HG02885 (cell line): ENCODE data around the gene B4GALNT4.
"Not testable (repeated sequence)": the region's sequence is repeated elsewhere in the genome, so short reads cannot be mapped to it uniquely, and the experiment has no call there.

ENCODE experiments used
- ATAC-seq: cut with Tn5 transposase; IDR thresholded peaks from one replicate; pipeline ENCODE4 v1.9.1; 2021; ENCODE audit warnings: mild to moderate bottlenecking; ENCODE audit not compliant: unreplicated experiment, poor library complexity

The B4GALNT4 gene, protein sequence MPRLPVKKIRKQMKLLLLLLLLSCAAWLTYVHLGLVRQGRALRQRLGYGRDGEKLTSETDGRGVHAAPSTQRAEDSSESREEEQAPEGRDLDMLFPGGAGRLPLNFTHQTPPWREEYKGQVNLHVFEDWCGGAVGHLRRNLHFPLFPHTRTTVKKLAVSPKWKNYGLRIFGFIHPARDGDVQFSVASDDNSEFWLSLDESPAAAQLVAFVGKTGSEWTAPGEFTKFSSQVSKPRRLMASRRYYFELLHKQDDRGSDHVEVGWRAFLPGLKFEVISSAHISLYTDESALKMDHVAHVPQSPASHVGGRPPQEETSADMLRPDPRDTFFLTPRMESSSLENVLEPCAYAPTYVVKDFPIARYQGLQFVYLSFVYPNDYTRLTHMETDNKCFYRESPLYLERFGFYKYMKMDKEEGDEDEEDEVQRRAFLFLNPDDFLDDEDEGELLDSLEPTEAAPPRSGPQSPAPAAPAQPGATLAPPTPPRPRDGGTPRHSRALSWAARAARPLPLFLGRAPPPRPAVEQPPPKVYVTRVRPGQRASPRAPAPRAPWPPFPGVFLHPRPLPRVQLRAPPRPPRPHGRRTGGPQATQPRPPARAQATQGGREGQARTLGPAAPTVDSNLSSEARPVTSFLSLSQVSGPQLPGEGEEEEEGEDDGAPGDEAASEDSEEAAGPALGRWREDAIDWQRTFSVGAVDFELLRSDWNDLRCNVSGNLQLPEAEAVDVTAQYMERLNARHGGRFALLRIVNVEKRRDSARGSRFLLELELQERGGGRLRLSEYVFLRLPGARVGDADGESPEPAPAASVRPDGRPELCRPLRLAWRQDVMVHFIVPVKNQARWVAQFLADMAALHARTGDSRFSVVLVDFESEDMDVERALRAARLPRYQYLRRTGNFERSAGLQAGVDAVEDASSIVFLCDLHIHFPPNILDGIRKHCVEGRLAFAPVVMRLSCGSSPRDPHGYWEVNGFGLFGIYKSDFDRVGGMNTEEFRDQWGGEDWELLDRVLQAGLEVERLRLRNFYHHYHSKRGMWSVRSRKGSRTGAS

DNA sequence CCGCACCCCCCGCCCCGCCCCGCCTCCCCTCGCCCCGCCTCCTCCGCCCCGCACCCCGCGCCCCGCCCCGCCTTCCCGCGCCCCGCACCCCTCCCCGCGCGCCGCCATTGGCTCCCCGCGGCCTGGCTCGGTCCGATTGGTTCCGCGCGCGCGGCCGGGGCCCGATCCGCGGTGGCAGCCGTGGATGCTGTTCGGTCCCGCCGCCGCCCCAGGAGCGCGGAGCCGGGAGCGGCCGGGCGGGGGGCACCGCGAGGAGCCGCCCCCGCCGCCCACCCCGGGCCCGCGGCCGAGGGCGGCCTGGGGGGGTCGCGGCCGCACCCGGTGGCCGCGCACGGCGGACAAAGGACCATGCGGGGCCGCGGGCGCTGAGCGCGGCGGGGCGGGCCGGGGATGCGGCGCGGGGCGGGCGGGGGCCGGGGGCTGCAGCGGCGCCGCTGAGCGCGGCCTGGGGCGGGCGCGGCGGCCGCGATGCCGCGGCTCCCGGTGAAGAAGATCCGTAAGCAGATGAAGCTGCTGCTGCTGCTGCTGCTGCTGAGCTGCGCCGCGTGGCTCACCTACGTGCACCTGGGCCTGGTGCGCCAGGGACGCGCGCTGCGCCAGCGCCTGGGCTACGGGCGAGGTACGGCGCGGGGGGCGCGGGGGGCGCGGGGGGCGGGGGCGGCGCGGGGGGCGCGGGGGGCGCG lies at the start of gene B4GALNT4:
Gene B4GALNT4 (plus strand): TSS at position 164 of the 683 bp plus-strand sequence. CDS start 305 bp downstream, at position 469.
- no peak for ATAC-seq

DNA sequence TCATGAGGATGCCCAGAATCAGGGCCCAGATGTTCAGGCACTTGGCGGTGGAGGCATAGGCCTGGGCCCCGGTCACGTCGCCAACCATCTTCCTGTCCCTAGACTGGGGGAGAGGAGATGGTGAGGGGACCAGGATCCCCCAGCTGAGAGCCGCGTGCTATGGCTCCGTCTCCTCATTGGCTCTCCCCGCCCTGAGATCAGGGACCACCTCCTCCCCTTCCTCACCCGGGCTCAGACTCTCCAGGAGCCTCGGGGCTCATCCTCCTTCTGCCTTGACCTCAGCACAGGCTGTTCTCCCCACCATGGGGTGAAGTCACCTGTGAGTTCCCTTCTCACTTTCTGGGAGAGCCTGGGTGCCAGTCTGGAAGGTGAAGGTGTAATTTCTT lies 49.4 kb upstream of the B4GALNT4 start:
- not testable (repeated sequence) for ATAC-seq

DNA sequence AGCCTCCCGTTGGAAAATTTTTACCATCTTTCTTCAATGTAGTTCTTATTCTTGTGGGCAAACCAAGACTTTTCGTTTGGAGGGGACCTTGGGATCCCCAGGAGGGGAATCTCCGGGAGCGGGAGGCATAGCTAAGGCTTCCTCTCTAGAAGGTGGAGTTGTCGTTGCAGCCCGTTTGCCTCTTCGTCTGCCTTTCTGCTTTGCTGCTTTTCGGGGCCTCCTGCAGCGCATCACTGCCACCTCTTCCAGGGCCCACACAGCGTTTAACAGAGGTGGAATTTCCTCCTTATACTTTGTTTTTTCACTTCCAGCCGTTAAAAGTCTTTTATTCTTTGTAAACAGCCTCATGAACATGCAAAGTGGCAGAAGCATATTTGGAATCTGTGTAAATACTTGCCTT lies 45.1 kb upstream of the B4GALNT4 start:
- no peak for ATAC-seq

DNA sequence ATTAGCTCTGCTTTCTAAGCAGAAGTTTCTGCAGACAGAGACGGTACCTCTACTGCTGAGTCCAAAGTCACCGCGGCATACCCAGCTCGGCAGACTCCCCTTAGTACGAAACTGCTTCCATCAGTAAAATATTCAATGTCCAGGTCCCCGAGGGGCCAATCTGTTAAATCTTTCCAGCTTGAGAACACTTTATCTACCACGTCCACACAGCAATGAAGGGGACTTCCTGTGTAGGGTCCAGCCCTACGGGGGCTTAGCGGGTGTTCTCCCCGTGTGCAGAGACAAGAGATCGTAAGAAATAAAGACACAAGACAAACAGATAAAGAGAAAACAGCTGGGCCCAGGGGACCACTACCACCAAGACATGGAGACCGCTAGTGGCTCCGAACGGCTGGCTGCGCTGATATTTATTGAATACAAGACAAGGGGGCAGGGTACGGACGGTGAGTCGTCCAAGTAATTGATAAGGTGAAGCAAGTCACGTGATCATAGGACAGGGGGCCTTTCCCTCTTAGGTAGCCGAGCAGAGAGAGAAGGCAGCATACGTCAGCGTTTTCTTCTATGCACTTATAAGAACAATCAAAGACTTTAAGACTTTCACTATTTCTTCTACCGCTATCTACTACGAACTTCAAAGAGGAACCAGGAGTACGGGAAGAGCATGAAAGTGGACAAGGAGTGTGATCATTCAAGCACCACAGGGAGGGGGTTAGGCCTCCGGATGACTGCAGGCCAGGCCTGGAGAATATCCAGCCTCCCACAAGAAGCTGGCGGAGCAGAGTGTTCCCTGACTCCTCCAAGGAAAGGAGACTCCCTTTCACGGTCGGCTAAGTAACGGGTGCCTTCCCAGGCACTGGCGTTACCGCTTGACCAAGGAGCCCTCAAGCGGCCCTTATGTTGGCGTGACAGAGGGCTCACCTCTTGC lies 44.4 kb upstream of the B4GALNT4 start:
- not testable (repeated sequence) for ATAC-seq

DNA sequence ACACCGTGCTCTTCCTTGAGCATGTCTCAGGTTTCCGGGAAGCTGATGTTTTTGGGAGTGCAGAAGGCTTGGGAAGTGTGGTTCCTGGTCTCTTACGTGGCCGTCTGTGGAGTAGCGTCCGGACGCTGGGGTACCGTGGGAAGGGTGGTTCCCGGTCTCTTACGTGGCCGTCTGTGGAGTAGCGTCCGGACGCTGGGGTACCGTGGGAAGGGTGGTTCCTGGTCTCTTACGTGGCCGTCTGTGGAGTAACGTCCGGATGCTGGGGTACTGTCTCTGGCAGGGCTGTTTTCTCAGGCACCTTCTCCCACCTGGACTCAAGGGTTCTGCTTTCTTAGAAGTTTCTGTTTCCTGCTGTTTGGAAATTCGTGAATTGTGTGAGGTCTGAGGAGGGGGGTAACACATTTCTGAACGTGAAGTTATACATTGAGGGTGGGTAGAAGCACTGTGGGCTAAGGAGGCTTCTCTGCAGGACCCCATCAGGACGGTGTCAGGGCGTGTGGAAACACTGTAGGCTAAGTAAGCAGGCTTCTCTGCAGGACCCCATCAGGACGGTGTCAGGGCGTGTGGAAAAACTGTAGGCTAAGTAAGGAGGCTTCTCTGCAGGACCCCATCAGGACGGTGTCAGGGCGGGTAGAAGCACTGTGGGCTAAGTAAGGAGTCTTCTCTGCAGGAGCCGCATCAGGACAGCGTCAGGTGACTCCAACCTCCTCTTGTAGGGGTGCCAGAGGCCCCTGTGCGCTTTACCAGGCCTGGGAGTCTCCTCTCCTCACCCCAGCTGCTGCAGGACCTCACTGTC lies 43.3 kb upstream of the B4GALNT4 start:
- no peak for ATAC-seq

DNA sequence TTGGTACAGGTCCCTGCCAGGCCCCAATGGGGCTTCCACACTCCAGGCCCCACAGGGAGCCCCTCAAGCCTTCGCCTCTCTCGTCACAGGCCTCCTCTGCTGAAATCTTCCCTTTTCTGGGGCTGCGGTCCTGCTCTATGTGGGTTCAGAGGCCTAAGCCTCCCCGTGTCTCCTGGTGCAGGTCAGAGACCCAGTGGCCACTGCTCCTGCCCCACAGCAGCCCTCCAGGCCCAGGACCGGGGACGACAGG lies 42.8 kb upstream of the B4GALNT4 start:
- ATAC-seq, result no peak

DNA sequence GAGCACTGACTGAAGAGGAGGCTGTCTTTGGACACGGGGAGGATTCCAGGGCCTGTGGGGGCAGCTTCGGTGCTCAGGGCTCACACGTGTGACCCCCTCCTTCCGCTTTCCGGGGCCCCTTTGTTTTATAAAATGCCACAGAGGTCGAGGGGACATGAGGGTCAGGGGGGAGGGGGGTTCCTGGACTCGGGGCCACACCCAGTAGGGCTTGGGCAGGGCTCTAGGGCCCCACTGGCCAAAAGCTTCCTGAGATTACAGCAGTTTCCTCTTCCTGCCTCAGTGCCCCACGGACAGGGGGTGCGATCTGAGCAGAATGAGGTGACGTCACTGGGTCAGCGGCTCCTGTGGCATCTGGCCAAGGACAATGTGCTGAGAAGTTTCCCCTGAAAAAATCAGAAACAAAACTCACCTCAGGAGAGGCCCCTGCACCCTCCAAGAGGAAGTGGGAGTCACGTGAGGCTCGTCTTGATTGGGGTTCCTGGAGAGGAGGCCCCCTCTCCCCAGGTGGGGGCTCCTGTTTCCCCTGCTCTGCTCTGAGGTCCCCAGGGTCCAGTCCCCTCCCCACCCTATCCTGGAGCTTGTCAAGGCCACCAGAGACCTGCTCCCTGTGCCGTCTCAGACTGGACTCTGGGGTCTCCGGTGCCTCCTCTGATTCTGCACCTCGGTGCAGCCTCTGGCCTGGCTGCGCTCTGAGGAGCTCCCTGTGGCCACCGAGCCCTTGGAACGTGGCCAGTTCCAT lies 42.3 kb upstream of the B4GALNT4 start:
- ATAC-seq, result no peak

DNA sequence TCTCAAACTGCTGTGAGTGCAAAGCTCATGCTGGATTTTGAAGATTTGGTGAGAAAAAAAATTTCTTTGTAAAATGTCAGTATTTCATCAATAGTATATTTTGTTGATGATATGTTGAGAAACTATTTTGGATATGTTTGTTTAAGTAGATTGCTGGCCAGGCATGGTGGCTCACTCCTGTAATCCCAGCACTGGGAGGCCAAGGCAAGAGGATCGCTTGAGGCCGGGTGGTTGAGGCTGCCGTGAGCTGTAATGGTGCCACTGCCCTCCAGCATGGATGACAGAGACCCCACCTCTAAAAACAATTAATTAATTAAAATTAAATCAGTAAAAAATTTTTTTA lies 41.7 kb upstream of the B4GALNT4 start:
- no peak for ATAC-seq

DNA sequence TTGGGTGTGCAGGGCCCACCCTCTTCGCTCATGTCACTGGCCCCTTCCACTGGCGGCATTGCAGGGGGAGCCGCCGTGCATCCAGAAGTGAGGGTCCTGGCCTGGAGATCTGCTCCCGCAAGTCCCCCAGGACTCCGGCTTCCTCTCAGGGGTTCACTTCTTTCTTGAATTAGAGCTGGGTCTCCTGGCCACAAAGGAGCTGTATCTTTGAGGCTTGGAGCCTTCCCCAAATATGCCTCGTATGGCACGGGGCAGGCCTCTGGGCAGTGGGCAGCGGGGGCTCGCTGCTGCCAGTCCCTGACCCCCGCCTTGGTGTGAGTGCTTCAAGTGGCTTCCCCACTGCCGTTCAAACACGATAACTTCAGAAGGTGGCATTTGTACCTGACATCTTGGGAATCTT lies 41.3 kb upstream of the B4GALNT4 start:
- ATAC-seq, result no peak

DNA sequence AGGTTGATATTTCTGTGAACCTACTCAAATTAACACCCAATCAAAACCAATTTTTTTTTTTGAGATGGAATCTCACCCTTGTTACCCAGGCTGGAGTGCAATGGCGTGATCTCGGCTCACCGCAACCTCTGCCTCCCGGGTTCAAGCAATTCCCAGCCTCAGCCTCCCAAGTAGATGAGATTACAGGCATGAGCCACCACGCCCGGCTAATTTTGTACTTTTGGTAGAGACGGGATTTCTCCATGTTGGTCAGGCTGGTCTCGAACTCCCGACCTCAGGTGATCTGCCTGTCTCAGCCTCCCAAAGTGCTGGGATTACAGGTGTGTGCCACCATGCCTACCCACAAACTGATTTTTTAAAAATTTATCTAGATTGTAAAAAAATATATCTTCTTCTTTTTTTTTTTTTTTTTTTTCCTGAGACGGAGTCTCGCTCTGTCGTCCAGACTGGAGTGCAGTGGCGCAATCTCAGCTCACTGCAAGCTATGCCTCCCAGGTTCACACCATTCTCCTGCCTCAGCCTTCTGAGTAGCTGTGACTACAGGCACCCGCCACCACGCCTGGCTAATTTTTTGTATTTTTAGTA lies 40.7 kb upstream of the B4GALNT4 start:
- not testable (repeated sequence) for ATAC-seq

DNA sequence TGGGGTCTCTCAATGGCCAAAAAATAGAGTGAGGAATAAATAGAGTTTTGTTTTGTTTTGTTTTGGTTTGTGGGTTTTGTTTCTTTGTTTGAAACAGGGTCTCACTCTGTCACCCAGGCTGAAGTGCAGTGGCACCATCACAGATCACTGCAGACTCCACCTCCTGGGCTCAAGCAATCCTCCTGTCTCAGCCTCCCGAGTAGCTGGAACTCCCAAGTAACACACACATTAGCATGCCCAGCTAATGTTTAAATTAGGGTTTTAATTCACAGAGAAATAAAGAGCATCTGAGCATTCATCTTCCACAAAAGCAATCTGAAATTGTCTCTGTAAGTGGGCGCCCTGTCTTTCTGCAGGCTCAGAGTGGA lies 39.4 kb upstream of the B4GALNT4 start:
- ATAC-seq, result no peak

DNA sequence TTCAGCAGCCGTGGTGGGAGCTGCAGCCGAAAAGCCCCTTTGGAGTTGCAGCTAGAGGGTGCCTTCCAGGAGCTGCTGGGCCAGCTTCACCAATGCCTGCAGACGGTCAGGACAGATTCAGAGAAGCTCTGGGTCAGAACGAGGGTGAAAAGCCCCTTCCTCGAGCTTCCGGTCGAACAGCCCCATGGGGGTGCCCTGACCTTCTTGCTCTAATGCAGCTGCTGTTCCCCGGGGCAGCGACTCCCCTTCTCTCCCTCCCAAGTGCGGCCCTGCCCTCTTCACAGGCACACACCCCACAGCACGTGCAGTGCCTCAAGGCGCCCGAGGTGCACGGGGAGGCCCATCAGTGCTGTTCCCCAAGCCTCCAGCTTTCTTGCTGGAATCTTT lies 39.0 kb upstream of the B4GALNT4 start:
- ATAC-seq, result no peak

DNA sequence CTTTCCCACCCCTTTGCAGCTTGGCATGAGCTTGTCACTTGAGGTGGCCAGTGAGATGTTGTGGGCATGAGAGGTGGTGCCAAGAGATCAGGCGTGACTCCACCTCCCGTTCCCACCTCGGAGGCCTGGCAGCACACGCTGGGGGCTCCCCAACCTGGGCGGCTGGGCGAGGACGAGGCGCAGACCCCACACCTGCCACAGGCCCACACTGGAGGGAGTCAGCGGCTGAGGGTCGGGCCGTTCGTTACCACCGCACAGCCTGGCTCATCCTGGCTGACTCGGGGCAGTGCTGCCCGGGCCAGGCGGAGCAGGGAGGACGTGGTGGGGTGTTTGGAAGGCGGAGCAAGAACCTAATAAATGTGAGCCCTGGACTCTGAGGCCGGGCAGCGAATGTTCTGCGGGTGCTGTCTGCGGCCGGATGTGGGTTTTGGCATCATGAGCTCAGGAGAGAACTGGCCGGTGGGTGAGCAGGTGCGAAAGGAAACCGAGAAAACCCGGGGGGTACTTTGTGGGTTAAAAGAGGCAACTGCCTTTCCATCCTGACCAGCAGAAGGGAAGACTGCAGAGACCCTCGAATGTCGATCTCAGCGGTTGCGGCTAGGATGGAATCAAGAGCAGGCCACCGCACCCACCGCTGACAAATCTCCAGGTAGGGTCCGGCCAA lies 38.5 kb upstream of the B4GALNT4 start:
- no peak for ATAC-seq

DNA sequence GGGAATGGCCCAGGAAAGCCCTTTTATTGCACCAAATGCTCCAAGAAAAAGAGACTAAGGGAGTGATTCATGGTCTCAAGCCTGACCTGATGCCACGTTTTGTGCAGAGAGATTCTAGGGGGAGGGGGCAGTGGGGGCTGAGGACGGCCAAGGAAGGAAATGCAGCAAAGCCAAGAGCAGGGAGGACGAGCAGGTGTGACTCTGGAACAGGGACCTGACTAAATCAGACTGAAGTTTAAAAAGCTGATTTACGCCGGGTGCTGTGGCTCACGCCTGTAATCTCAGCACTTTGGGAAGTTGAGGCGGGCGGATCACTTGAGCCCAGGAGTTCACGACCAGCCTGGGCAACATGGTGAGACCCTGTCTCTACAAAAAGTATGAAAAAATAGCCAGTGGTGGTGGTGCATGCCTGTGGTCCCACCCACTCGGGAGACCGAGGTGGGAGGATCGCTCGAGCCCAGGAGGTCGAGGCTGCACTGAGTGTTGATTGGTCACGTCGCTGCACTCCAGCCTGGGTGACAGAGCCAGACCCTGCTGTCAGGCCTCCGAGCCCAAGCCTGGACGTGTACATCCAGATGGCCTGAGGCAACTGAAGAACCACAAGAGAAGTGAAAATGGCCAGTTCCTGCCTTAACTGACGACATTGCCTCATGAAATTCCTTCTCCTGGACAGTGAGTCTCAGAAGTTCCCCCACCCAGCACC lies 37.8 kb upstream of the B4GALNT4 start:
- no peak for ATAC-seq

DNA sequence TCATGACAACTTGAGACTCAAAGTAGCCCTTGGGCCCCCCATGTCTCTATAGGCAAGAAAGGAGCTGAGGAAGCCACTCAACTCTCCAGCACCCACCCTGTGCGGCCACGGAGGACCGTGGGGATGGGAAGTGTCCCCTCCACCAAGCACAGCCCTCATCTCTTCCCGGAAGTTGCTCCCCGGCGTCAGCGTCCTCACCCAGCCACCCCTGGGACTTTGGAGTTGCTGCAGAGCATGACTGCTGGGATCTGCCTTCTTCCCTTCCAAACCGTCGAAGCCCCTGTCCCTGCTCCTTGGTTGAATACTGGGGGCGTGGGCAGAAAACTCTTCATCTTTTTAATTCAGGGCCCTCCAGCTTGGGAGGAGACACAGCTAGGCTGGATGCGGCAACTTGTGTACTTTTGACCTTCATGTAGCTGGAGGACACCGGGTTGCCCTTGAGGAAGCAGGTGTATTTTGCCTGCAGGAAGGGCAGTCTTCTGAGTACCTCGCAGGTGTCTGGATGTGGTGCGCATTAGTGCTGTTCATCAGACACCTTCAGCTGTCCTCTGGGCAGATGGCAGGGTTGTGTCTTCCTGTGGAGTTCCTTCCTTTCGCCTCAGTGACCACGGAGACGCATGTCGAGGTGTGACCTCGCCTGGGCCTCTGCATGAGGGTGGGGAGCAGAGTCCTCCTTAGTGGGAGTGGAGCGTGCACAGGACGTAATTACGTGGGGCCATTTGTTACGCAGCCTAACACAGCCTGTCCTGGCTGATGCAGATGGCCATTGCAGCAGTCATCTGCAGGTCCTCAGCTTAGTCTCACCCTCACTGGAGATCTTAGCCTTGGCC lies 36.4 kb upstream of the B4GALNT4 start:
- no peak for ATAC-seq

DNA sequence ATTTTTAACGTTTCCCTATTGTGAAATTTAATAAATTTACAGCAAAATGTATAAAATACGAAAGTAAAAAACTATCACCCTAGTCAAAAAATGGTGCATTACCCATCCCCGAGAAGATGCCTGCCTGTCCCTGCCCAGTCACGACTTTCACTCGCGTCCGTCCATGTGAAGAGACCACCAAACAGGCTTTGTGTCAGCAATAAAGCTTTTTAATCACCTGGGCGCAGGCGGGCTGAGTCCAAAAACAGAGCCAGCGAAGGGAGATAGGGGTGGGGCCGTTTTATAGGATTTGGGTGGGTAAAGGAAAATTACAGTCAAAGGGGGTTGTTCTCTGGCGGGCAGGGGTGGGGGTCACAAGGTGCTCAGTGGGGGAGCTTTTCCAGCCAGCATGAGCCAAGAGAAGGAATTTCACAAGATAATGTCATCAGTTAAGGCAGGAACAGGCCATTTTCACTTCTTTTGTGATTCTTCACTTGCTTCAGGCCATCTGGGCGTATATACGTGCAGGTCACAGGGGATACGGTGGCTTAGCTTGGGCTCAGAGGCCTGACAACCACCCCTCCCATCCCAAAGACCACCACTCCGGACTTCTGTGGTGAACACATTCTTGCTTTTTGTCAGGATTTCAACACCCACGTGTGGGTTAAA lies 35.6 kb upstream of the B4GALNT4 start:
- not testable (repeated sequence) for ATAC-seq
